Neural cell (in vitro differentiated cells): ENCODE data around the gene SEBOX. TPM values are rescaled to one million over a fixed set of nuclear protein-coding genes. Genes with fewer than 3 reads are reported as not detected.

ENCODE experiments used
- H2AFZ ChIP-seq: fragments of 200-600, 300-800 bp; sonication (generic), shearing (Covaris generic); 2 replicates; pipeline ENCODE4 v1.6.0; 2014; ENCODE audit warnings: low read depth, mild to moderate bottlenecking, antibody characterized with exemption, low read length, moderate library complexity
- H3F3A ChIP-seq: fragments of 200-600 bp; shearing (Covaris generic); 2 replicates; pipeline ENCODE4 v1.6.1; 2016; ENCODE audit warnings: mild to moderate bottlenecking, moderate library complexity, mixed read lengths, antibody characterized with exemption, low read length; ENCODE audit not compliant: insufficient read depth, poor library complexity, severe bottlenecking
- H3K27ac ChIP-seq: fragments of 200-600, 300-800 bp; sonication (generic), shearing (Covaris generic); 2 replicates; pipeline ENCODE4 v1.5.1; 2014; ENCODE audit warnings: mild to moderate bottlenecking, low read length, moderate library complexity
- H3K27me3 ChIP-seq: fragments of 300-800, 200-600 bp; sonication (generic), shearing (Covaris generic); 2 replicates; pipeline ENCODE4 v1.6.0; 2014; ENCODE audit warnings: mild to moderate bottlenecking, low read depth, low read length, moderate library complexity; ENCODE audit not compliant: insufficient read depth
- H3K36me3 ChIP-seq: fragments of 300-800, 200-600 bp; sonication (generic), shearing (Covaris generic); 2 replicates; pipeline ENCODE4 v1.5.1; 2014; ENCODE audit warnings: mild to moderate bottlenecking, antibody characterized with exemption, low read length, moderate library complexity; ENCODE audit not compliant: insufficient read depth
- H3K4me2 ChIP-seq: fragments of 300-800, 200-600 bp; sonication (generic), shearing (Covaris generic); 2 replicates; pipeline ENCODE4 v1.6.0; 2014; ENCODE audit warnings: mild to moderate bottlenecking, low read length
- H3K4me3 ChIP-seq: fragments of 300-800, 200-600 bp; sonication (generic), shearing (Covaris generic); 2 replicates; pipeline ENCODE4 v1.5.1; 2014; ENCODE audit warnings: mild to moderate bottlenecking, low read length, moderate library complexity
- H3K79me2 ChIP-seq: fragments of 200-600 bp; shearing (Covaris generic); replicated peaks from 2 replicates; pipeline ENCODE4 v1.6.0; 2014; ENCODE audit warnings: mild to moderate bottlenecking, low read length, moderate library complexity; ENCODE audit not compliant: insufficient read depth
- H3K9ac ChIP-seq: fragments of 300-800, 200-600 bp; sonication (generic), shearing (Covaris generic); 2 replicates; pipeline ENCODE4 v1.6.1; 2016; ENCODE audit warnings: mild to moderate bottlenecking, low read length, mixed read lengths
- H3K9me2 ChIP-seq: fragments of 200-600 bp; shearing (Covaris generic); 2 replicates; pipeline ENCODE4 v1.6.1; 2016; ENCODE audit warnings: mild to moderate bottlenecking, low read length, mixed read lengths; ENCODE audit not compliant: insufficient read depth
- H3K9me3 ChIP-seq: fragments of 200-600, 300-800 bp; sonication (generic), shearing (Covaris generic); 2 replicates; pipeline ENCODE4 v1.6.1; 2016; ENCODE audit warnings: mild to moderate bottlenecking, mixed run types, low read length, moderate library complexity, mixed read lengths
- H4K20me1 ChIP-seq: fragments of 200-600 bp; shearing (Covaris generic); 2 replicates; pipeline ENCODE4 v1.6.1; 2016; ENCODE audit warnings: mild to moderate bottlenecking, mixed run types; ENCODE audit not compliant: insufficient read depth
- EP300 ChIP-seq: fragments of 450-650 bp; conservative IDR thresholded peaks from 2 replicates; pipeline ENCODE4 v1.6.1; 2014; ENCODE audit warnings: antibody characterized with exemption, mild to moderate bottlenecking, moderate library complexity; ENCODE audit not compliant: poor library complexity, severe bottlenecking
- EZH2 ChIP-seq: fragments of 200-600, 300-800 bp; shearing (Covaris generic), sonication (generic); IDR thresholded peaks from 2 replicates; pipeline ENCODE4 v1.6.1; 2014; ENCODE audit warnings: antibody characterized with exemption, low read length, borderline replicate concordance, mild to moderate bottlenecking; ENCODE audit not compliant: insufficient read depth, poor library complexity, severe bottlenecking
- MXI1 ChIP-seq: fragments of 450-650 bp; conservative IDR thresholded peaks from 2 replicates; pipeline ENCODE4 v1.6.1; 2014; ENCODE audit warnings: antibody characterized with exemption, mild to moderate bottlenecking; ENCODE audit not compliant: poor library complexity, severe bottlenecking
- POLR2AphosphoS5 ChIP-seq: IDR thresholded peaks from 2 replicates; pipeline ENCODE4 v1.6.1; 2012
- RAD21 ChIP-seq: fragments of 450-650 bp; conservative IDR thresholded peaks from 2 replicates; pipeline ENCODE4 v1.6.1; 2014; ENCODE audit warnings: antibody characterized with exemption, mild to moderate bottlenecking, moderate library complexity
- SMC3 ChIP-seq: fragments of 450-650 bp; conservative IDR thresholded peaks from 2 replicates; pipeline ENCODE4 v1.6.1; 2014; ENCODE audit warnings: antibody characterized with exemption, mild to moderate bottlenecking, moderate library complexity; ENCODE audit not compliant: poor library complexity
- TAF1 ChIP-seq: IDR thresholded peaks from 2 replicates; pipeline ENCODE4 v1.6.1; 2012; ENCODE audit warnings: low read depth
- polyA minus RNA-seq: library from RNA; depleted of rRNA, polyadenylated mRNA; stranded (reverse); fragments of >200 nt; gene quantifications from 2 replicates; pipeline ENCODE4 v1.2.3, GENCODE V29; 2014
- polyA plus RNA-seq: library from polyadenylated mRNA; depleted of rRNA; stranded (reverse); fragments of >200 nt; gene quantifications from 2 replicates; pipeline ENCODE4 v1.2.3, GENCODE V29; 2014
- TF ChIP-seq, protein P1 (sequence below): IDR thresholded peaks from 2 replicates; pipeline ENCODE4 v1.6.1; 2012; ENCODE audit warnings: borderline replicate concordance
- TF ChIP-seq, protein P2 (sequence below): fragments of 450-650 bp; IDR thresholded peaks from 2 replicates; pipeline ENCODE4 v1.5.1; 2014; ENCODE audit warnings: antibody characterized with exemption, mild to moderate bottlenecking, moderate library complexity; ENCODE audit not compliant: poor library complexity, severe bottlenecking

Gene SEBOX, protein sequence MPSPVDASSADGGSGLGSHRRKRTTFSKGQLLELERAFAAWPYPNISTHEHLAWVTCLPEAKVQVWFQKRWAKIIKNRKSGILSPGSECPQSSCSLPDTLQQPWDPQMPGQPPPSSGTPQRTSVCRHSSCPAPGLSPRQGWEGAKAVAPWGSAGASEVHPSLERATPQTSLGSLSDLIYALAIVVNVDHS
- polyA plus RNA-seq (not detected in 2 replicates), polyA minus RNA-seq (not detected in 2 replicates)

DNA sequence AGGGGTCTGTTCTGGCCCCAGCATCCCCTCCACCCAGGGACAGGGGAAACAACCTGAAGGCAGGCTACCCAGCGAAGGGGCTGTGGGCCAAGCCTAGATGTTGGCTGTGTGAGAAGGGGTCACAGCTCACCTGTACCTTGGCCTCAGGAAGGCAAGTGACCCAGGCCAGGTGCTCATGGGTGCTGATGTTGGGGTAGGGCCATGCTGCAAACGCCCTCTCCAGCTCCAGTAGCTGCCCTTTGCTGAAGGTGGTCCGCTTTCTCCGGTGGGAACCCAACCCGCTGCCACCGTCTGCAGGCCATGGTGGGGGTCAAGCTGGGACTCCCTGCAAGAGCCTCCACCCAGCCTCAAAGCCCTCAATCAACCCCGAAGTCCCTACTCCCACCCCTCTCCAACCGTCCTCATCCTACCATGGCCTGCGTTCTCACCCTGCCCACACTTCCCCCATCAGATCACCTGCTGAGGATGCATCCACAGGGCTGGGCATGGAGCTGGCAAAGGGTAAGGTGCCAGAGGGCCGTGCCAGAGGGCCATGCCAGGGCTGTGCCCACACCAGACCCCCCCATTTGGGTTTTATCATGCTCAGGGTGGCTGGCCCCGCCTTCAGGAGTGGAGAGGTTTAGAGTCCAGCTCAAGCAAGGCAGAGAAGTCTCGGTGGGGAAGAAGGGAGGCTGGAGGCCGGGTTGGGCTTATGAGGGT is at the start of gene SEBOX:
Gene SEBOX, minus strand, starts transcription at position 535 of the 699 bp plus-strand sequence. Its CDS starts 48 bp downstream, at position 487.
- H4K20me1 ChIP-seq: no peaks in the 10 kb centered on the region
- no peaks in the 10 kb centered on the region for H3K27me3 ChIP-seq
- H3K36me3 ChIP-seq: no peaks in the 10 kb centered on the region
- H3K9me3 ChIP-seq: no peaks in the 10 kb centered on the region
- no peak within 1 kb of the TSS for H3K4me2 ChIP-seq
- TF ChIP-seq EZH2 (no peak), EP300 (no peak), MXI1 (no peak), TAF1 (no peak), SMC3 (no peak), RAD21 (no peak), POLR2AphosphoS5 (no peak)
- TF ChIP-seq, protein P1, sequence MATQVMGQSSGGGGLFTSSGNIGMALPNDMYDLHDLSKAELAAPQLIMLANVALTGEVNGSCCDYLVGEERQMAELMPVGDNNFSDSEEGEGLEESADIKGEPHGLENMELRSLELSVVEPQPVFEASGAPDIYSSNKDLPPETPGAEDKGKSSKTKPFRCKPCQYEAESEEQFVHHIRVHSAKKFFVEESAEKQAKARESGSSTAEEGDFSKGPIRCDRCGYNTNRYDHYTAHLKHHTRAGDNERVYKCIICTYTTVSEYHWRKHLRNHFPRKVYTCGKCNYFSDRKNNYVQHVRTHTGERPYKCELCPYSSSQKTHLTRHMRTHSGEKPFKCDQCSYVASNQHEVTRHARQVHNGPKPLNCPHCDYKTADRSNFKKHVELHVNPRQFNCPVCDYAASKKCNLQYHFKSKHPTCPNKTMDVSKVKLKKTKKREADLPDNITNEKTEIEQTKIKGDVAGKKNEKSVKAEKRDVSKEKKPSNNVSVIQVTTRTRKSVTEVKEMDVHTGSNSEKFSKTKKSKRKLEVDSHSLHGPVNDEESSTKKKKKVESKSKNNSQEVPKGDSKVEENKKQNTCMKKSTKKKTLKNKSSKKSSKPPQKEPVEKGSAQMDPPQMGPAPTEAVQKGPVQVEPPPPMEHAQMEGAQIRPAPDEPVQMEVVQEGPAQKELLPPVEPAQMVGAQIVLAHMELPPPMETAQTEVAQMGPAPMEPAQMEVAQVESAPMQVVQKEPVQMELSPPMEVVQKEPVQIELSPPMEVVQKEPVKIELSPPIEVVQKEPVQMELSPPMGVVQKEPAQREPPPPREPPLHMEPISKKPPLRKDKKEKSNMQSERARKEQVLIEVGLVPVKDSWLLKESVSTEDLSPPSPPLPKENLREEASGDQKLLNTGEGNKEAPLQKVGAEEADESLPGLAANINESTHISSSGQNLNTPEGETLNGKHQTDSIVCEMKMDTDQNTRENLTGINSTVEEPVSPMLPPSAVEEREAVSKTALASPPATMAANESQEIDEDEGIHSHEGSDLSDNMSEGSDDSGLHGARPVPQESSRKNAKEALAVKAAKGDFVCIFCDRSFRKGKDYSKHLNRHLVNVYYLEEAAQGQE: no peak
- TF ChIP-seq, protein P2, sequence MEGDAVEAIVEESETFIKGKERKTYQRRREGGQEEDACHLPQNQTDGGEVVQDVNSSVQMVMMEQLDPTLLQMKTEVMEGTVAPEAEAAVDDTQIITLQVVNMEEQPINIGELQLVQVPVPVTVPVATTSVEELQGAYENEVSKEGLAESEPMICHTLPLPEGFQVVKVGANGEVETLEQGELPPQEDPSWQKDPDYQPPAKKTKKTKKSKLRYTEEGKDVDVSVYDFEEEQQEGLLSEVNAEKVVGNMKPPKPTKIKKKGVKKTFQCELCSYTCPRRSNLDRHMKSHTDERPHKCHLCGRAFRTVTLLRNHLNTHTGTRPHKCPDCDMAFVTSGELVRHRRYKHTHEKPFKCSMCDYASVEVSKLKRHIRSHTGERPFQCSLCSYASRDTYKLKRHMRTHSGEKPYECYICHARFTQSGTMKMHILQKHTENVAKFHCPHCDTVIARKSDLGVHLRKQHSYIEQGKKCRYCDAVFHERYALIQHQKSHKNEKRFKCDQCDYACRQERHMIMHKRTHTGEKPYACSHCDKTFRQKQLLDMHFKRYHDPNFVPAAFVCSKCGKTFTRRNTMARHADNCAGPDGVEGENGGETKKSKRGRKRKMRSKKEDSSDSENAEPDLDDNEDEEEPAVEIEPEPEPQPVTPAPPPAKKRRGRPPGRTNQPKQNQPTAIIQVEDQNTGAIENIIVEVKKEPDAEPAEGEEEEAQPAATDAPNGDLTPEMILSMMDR: no peak
- H3K79me2 ChIP-seq: no peaks in the 10 kb centered on the region
- no peak within 1 kb of the TSS for H3K27ac ChIP-seq
- H3K4me3 ChIP-seq: no peak within 1 kb of the TSS
- no peaks in the 10 kb centered on the region for H3F3A ChIP-seq
- H3K9ac ChIP-seq: no peak within 1 kb of the TSS
- H2AFZ ChIP-seq: no peak within 1 kb of the TSS
- no peaks in the 10 kb centered on the region for H3K9me2 ChIP-seq

DNA sequence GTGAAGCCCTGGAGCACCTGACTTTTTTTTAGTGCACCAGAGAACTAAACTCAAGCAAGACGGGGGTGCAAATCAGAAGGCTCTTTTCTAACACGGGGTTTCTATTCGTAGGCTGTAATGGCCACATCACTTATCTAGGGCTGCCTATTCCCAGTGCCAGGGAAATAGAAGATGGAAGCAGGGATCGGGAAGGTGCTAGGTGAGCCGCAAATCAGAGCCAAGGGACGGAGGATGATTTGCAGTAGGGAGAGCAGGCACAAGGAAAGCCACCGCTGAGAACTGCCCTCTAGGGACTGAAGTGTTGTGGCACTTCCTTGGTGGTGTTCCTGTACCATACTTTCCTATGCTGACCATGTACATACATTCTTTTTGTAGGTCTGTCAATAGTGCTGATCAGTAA is 48.8 kb upstream of the SEBOX start:
- no peaks in the 10 kb centered on the region for H3K27me3 ChIP-seq

More for the DNA sequence above, 48.8 kb upstream of the SEBOX start:
- Histone ChIP-seq H3K9me3 (no peaks in the 10 kb centered on the region), H4K20me1 (no peaks in the 10 kb centered on the region), H3K27ac (no peak overlapping the region), H3K79me2 (no peaks in the 10 kb centered on the region), H3K4me3 (no peak overlapping the region), H3F3A (no peaks in the 10 kb centered on the region), H3K36me3 (no peaks in the 10 kb centered on the region), H3K9ac (no peak overlapping the region), H2AFZ (no peak overlapping the region), H3K9me2 (no peaks in the 10 kb centered on the region), H3K4me2 (no peak overlapping the region)
- TF ChIP-seq, protein P2: no peak
- TF ChIP-seq SMC3 (no peak), POLR2AphosphoS5 (no peak), RAD21 (no peak), EP300 (no peak), TAF1 (no peak), MXI1 (no peak), EZH2 (no peak)
- TF ChIP-seq, protein P1: no peak
